B cell (primary cell): ENCODE results near the gene TENM3.

ENCODE experiments used
- CTCF ChIP-seq: fragments of 200-600 bp; IDR thresholded peaks from one replicate; pipeline ENCODE4 v1.8.0; 2022; ENCODE audit warnings: antibody characterized with exemption, mild to moderate bottlenecking
- EZH2 ChIP-seq: IDR thresholded peaks from 2 replicates; pipeline ENCODE4 v1.6.1; 2012; ENCODE audit warnings: borderline replicate concordance, low read depth, mild to moderate bottlenecking, moderate library complexity, low read length; ENCODE audit not compliant: insufficient read depth, poor library complexity, severe bottlenecking

- TF ChIP-seq CTCF (no peak), EZH2 (no peak)
These were observed 1.8 kb downstream of the TENM3 start for GRCh38 chr4:182245041-182245440.
